Naive thymus-derived CD4-positive, alpha-beta T cell (primary cell): ENCODE measurements around the gene FGF23. TPM values are rescaled to one million over a fixed set of nuclear protein-coding genes. Genes with fewer than 3 reads are reported as not detected.

ENCODE experiments used
- ATAC-seq: fragments of 150-1000 bp; cut with Tn5 transposase; 2 replicates; pipeline ENCODE4 v1.10.0; 2021; ENCODE audit warnings: mild to moderate bottlenecking, moderate library complexity
- CTCF ChIA-PET: fragments of 350-600 bp; sonication (Branson Sonifier 250); formaldehyde crosslinking; loops from one replicate; lab custom pipeline; 2021; ENCODE audit warnings: antibody characterized with exemption; lab: Charles Lee
- POLR2A ChIA-PET: fragments of 350-600 bp; sonication (Branson Sonifier 250); formaldehyde crosslinking; loops from one replicate; lab custom pipeline; 2021; ENCODE audit warnings: antibody characterized with exemption, inconsistent platforms; lab: Charles Lee
- DNase-seq, 9 donors: peaks; one replicate each; pipeline versions ENCODE4 v3.0.0 to v3.0.0-alpha.2; 2020 to 2022; ENCODE audit warnings: mixed read lengths in 1 of 9
- H3K27ac ChIP-seq: one replicate; pipeline ENCODE4 v1.7.0; 2013; ENCODE audit warnings: mild to moderate bottlenecking, low read depth, low read length, moderate library complexity
- H3K27me3 ChIP-seq, 2 donors: one replicate each; pipeline ENCODE4 v1.7.0; 2013; ENCODE audit warnings: low read length in 2 of 2, mild to moderate bottlenecking in 2 of 2, moderate library complexity in 2 of 2; ENCODE audit not compliant: control insufficient read depth in 2 of 2, insufficient read depth in 2 of 2
- H3K36me3 ChIP-seq, 3 experiments: 1 replicate in 2 of 3; 2 replicates in 1 of 3; pipeline ENCODE4 v1.7.0; 2013; ENCODE audit warnings: low read length in 3 of 3, mild to moderate bottlenecking in 3 of 3, moderate library complexity in 1 of 3; ENCODE audit not compliant: insufficient read depth in 3 of 3, control insufficient read depth in 2 of 3
- H3K4me1 ChIP-seq, 2 donors: one replicate each; pipeline ENCODE4 v1.7.0; 2013; ENCODE audit warnings: low read length in 2 of 2, mild to moderate bottlenecking in 2 of 2, moderate library complexity in 1 of 2; ENCODE audit not compliant: control insufficient read depth in 2 of 2, insufficient read depth in 2 of 2
- H3K4me3 ChIP-seq: 2 replicates; pipeline ENCODE4 v1.7.0; 2013; ENCODE audit warnings: mild to moderate bottlenecking, low read length
- H3K9me3 ChIP-seq, 3 experiments: 1 replicate in 2 of 3; 2 replicates in 1 of 3; pipeline ENCODE4 v1.7.0; 2013; ENCODE audit warnings: low read length in 3 of 3; ENCODE audit not compliant: control insufficient read depth in 2 of 3
- H3K27ac Mint-ChIP-seq, 9 donors: one replicate each; pipeline ENCODE4 v1.8.0; 2020 to 2022; ENCODE audit warnings: mixed read lengths in 9 of 9, mild to moderate bottlenecking in 8 of 9, moderate library complexity in 5 of 9, inconsistent platforms in 2 of 9
- H3K27me3 Mint-ChIP-seq, 5 donors: one replicate each; pipeline ENCODE4 v1.8.0; 2021 to 2022; ENCODE audit warnings: mixed read lengths in 5 of 5, mild to moderate bottlenecking in 1 of 5
- H3K36me3 Mint-ChIP-seq, 5 donors: one replicate each; pipeline ENCODE4 v1.8.0; 2020 to 2022; ENCODE audit warnings: mixed read lengths in 5 of 5, mild to moderate bottlenecking in 3 of 5, inconsistent platforms in 1 of 5
- H3K4me1 Mint-ChIP-seq, 7 donors: one replicate each; pipeline ENCODE4 v1.8.0; 2020 to 2022; ENCODE audit warnings: mixed read lengths in 7 of 7, mild to moderate bottlenecking in 3 of 7, inconsistent platforms in 1 of 7
- H3K4me3 Mint-ChIP-seq, 10 donors: one replicate each; pipeline ENCODE4 v1.8.0; 2020 to 2022; ENCODE audit warnings: mild to moderate bottlenecking in 10 of 10, mixed read lengths in 10 of 10, moderate library complexity in 6 of 10, inconsistent platforms in 2 of 10
- H3K9me3 Mint-ChIP-seq, 11 donors: one replicate each; pipeline ENCODE4 v1.8.0; 2020 to 2022; ENCODE audit warnings: mixed read lengths in 11 of 11, mild to moderate bottlenecking in 4 of 11, inconsistent platforms in 1 of 11, moderate library complexity in 1 of 11
- intact Hi-C, 2 donors: fragments of 100-400 bp; cut with micrococcal nuclease; formaldehyde crosslinking; loops; one replicate each; pipeline ENCODE4 v1.15.1; 2023
- polyA plus RNA-seq, 2 donors: library from polyadenylated mRNA; unstranded; fragments of 300-500 nt; fragmentation: Illumina TruSeq; gene quantifications; one replicate each; pipeline ENCODE4 v1.2.3, GENCODE V29; 2021
- total RNA-seq, 6 experiments: library from RNA in 5 of 6; stranded (reverse) in 5 of 6; gene quantifications; 1 replicate in 5 of 6; 2 replicates in 1 of 6; pipeline ENCODE4 v1.2.3 and lab custom pipeline; 2021 to 2026

FGF23 gene
- total RNA-seq (not detected), polyA plus RNA-seq (not detected), total RNA-seq (lab: John Stamatoyannopoulos, UW) (not detected)

DNA sequence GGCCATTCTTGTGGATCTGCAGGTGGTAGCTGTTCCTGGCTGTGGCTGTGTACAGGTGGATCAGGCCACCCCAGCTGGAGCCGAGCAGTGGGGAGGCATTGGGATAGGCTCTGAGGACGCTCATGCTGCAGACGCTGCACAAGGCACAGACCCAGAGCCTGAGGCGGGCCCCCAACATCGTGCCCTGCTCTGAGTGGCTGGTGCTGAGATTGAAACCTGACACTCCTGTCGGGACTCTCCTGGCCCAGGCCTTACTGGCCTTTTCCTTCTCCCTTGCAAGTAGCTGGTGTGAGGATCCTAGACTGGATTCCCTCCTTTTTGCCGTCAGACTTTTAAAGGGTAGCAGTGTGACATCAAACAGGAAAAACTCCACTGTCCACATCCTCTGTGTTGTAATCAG, at the start of gene FGF23:
FGF23 (minus strand) TSS at position 308 of the 400 bp plus-strand sequence; CDS start at position 178, 130 bp downstream.
- Histone ChIP-seq H3K27me3 (no peaks in the 10 kb centered on the region), H3K4me3 (no peak within 1 kb of the TSS), H3K9me3 (no peaks in the 10 kb centered on the region), H3K36me3 (no peaks in the 10 kb centered on the region), H3K27ac (no peak within 1 kb of the TSS), H3K4me1 (no peaks in the 10 kb centered on the region)
- Mint-ChIP-seq H3K4me3 (no peak within 1 kb of the TSS), H3K4me1 (peaks cover 0 to 2% (median 0%) of the 10 kb centered on the region in 7 donors), H3K27me3 (peaks cover 6 to 57% (median 15%) of the 10 kb centered on the region in 5 donors), H3K27ac (no peak within 1 kb of the TSS), H3K9me3 (no peaks in the 10 kb centered on the region), H3K36me3 (no peaks in the 10 kb centered on the region)
- POLR2A ChIA-PET: no interaction called here
- ATAC-seq (no peak), DNase-seq (no peak)
- CTCF ChIA-PET: no interaction called here
- intact Hi-C loops: no loop called here

DNA sequence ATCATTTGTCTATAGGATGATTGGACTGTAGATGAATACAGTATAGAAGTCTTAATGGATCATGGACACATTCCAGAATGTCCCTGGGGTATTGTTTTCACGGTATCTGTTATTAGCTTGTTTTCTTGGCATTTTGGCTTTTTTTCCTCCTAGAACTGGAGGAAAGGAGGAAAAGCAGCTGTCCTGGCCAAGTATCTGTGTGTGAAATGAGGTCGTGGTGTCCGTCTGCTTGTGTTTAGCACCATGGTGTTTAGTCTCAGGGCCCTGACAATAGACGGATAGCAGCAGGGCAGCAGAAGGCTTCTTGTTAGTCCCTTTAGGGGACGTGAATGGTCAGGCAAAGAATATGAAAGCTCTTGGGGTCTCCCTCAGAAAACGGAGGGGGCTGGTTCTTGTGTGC, 44.9 kb upstream of the FGF23 start:
- Mint-ChIP-seq H3K36me3 (no peaks in the 10 kb centered on the region), H3K4me1 (peaks cover 0 to 2% (median 0%) of the 10 kb centered on the region in 7 donors), H3K27ac (peak overlapping the region in 1 of 9 donors; percentile 38), H3K27me3 (peaks cover 0 to 7% (median 0%) of the 10 kb centered on the region in 5 donors), H3K9me3 (no peaks in the 10 kb centered on the region), H3K4me3 (no peak overlapping the region)
- ChIA-PET CTCF (interaction anchor here (5.5 kb wide), 1 partner anchor 103 kb away, joined by 58 read pairs; no protein-coding TSS in a partner anchor), POLR2A (no interaction called here)
- DNase-seq (no peak), ATAC-seq (no peak)
- H3K4me3 ChIP-seq: no peak overlapping the region
- H3K27me3 ChIP-seq: no peaks in the 10 kb centered on the region
- no peaks in the 10 kb centered on the region for H3K9me3 ChIP-seq
- no peak overlapping the region for H3K27ac ChIP-seq
- no peaks in the 10 kb centered on the region for H3K4me1 ChIP-seq
- intact Hi-C loops: no loop called here
- H3K36me3 ChIP-seq: no peaks in the 10 kb centered on the region

DNA sequence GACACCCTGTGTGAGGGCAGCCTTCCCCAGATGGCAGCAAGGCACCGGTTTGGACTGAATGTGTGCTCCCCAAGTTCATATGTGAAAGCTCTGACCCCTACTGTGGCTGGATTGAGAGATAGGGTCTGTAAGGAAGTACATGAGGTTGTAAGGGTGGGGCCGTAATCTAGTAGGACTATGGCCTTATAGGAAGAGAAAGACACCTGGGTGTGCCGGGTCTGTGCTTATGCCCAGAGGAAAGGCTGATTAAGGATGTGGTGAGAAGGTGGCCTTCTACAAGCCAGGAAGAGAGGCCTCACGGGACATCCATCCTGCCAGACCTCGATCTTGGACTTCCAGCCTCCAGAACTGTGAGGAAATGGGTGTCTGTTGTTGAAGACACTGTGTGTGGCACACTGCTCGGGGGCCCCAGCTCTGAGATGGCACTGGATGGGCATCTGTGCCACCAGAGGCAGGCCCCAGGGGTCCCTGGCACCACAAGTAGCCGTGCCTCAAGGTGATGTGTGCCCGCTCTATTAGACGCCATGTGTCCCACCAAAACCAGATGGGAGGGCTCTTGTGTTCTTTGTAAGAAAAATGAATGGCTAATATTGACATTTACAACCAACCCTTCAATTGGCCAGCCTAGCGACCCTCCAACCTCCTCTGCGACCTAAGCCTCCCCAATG, 44.1 kb upstream of the FGF23 start:
- DNase-seq (no peak), ATAC-seq (no peak)
- Mint-ChIP-seq H3K4me1 (peaks cover 0 to 3% (median 0%) of the 10 kb centered on the region in 7 donors), H3K9me3 (no peaks in the 10 kb centered on the region), H3K36me3 (no peaks in the 10 kb centered on the region), H3K27ac (peak overlapping the region in 1 of 9 donors; percentile 38), H3K4me3 (no peak overlapping the region), H3K27me3 (peaks cover 0 to 10% (median 4%) of the 10 kb centered on the region in 5 donors)
- ChIA-PET POLR2A (interaction anchor here (1.0 kb wide), 1 partner anchor 101 kb away, joined by 3 read pairs; no protein-coding TSS in a partner anchor), CTCF (interaction anchor here (0.7 to 5.5 kb wide), 3 partner anchors 100 to 104 kb away, joined by 4 to 58 read pairs (median 7); no protein-coding TSS in a partner anchor)
- Histone ChIP-seq H3K4me1 (no peaks in the 10 kb centered on the region), H3K4me3 (no peak overlapping the region), H3K27me3 (no peaks in the 10 kb centered on the region), H3K36me3 (no peaks in the 10 kb centered on the region), H3K27ac (no peak overlapping the region), H3K9me3 (no peaks in the 10 kb centered on the region)
- intact Hi-C loops: no loop called here

DNA sequence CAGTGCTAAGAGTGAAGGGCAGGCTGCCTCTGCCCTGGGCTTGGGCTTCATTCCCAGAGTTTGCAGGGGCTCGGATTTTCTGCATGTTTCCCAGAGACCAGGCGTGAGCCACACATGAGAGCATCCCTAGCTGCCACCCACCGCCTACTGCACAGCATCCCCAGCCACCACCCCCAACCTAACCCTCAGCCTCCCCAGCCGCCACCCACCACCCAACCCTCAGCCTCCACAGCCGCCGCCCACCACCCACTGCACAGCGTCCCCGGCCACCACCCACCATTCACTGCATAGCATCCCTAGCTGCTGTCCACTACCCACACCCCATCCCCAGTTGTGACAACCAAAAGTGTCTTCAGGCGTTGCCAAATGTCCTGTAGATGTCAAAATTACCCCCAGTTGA, 43.5 kb upstream of the FGF23 start:
- no peak overlapping the region for H3K27ac ChIP-seq
- ChIA-PET CTCF (interaction anchor here (0.7 to 5.5 kb wide), 4 partner anchors 100 to 108 kb away, joined by 4 to 58 read pairs (median 7); no protein-coding TSS in a partner anchor), POLR2A (interaction anchor here (1.0 kb wide), 1 partner anchor 102 kb away, joined by 3 read pairs; no protein-coding TSS in a partner anchor)
- Mint-ChIP-seq H3K9me3 (no peaks in the 10 kb centered on the region), H3K27ac (peak overlapping the region in 1 of 9 donors; percentile 32), H3K4me3 (no peak overlapping the region), H3K27me3 (peaks cover 1 to 8% (median 5%) of the 10 kb centered on the region in 5 donors), H3K4me1 (peaks cover 0 to 3% (median 0%) of the 10 kb centered on the region in 7 donors), H3K36me3 (no peaks in the 10 kb centered on the region)
- ATAC-seq (no peak), DNase-seq (no peak)
- H3K36me3 ChIP-seq: no peaks in the 10 kb centered on the region
- no peaks in the 10 kb centered on the region for H3K4me1 ChIP-seq
- no peaks in the 10 kb centered on the region for H3K9me3 ChIP-seq
- no peaks in the 10 kb centered on the region for H3K27me3 ChIP-seq
- intact Hi-C loops: no loop called here
- no peak overlapping the region for H3K4me3 ChIP-seq

DNA sequence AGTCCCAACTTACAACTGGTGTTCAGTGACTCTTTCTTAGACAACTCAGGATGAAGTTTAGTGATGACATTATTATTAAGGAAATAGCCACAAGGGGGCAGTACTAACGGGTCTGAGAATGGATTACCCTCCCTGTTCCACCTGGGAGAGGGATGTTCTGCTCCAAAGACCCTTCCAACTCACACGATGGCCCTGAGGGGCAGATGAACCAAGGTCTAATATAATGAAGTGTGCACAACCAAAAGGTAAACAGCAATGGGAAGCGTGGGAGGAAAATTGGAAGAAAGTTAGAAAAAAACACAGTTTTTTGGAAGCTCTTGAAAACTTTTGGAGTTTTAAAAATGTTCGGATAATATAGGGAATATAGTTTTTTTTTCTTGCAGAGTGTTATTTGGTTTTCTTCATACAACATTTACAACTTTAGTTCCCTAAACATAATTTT, 42.1 kb upstream of the FGF23 start:
- Histone ChIP-seq H3K9me3 (no peaks in the 10 kb centered on the region), H3K4me1 (no peaks in the 10 kb centered on the region), H3K36me3 (no peaks in the 10 kb centered on the region), H3K4me3 (no peak overlapping the region), H3K27ac (no peak overlapping the region), H3K27me3 (no peaks in the 10 kb centered on the region)
- Mint-ChIP-seq H3K4me1 (peaks cover 0 to 3% (median 0%) of the 10 kb centered on the region in 7 donors), H3K36me3 (no peaks in the 10 kb centered on the region), H3K9me3 (no peaks in the 10 kb centered on the region), H3K27ac (peak overlapping the region in 3 of 9 donors; percentile 34 to 50 (median 49)), H3K4me3 (no peak overlapping the region), H3K27me3 (peaks cover 3 to 14% (median 9%) of the 10 kb centered on the region in 5 donors)
- DNase-seq (peak in 7 of 9 donors; percentile 17 to 61 (median 39)), ATAC-seq (peak; percentile 62)
- ChIA-PET CTCF (interaction anchor here (0.6 to 5.5 kb wide), 10 partner anchors 9 to 228 kb away, joined by 3 to 58 read pairs (median 7); no protein-coding TSS in a partner anchor), POLR2A (interaction anchor here (0.6 to 1.0 kb wide), 2 partner anchors 37 to 110 kb away, joined by 3 to 4 read pairs; no protein-coding TSS in a partner anchor)
- intact Hi-C loops: loop anchor here (1.0 to 2.0 kb wide), 5 partner anchors 67 to 337 kb away; no protein-coding TSS in a partner anchor

DNA sequence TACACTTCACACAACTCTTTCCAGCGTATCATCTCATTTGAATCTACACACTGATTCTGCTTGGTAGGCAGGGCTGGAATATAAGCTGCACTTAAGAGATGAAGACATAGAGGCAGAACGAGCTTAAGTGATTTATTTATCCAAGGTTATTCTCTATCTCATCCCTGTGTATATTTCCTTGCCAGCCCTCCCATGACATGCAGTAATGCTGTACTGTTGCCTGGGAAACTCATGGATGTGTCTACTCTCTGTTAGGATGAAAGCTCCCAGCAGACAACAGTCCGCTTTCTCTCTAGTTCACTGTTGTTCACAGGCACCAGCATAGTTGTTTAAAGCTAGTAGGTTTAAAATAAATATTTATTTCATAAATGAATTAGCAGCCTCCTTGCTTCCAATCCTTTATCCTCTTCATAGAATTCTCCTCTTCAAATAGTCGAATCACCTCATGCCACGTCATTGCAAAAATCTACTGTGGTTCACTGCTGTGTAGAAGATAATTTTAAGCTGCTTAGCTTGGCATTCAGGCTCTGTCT, 40.7 kb upstream of the FGF23 start:
- no peaks in the 10 kb centered on the region for H3K9me3 ChIP-seq
- no peak overlapping the region for H3K27ac Mint-ChIP-seq
- no peak overlapping the region for H3K27ac ChIP-seq
- no peaks in the 10 kb centered on the region for H3K36me3 Mint-ChIP-seq
- H3K4me1 Mint-ChIP-seq: peaks cover 0 to 15% (median 5%) of the 10 kb centered on the region in 7 donors
- DNase-seq (no peak), ATAC-seq (no peak)
- no peaks in the 10 kb centered on the region for H3K4me1 ChIP-seq
- H3K9me3 Mint-ChIP-seq: no peaks in the 10 kb centered on the region
- no peak overlapping the region for H3K4me3 Mint-ChIP-seq
- peaks cover 12 to 24% (median 20%) of the 10 kb centered on the region in 5 donors for H3K27me3 Mint-ChIP-seq
- ChIA-PET POLR2A (no interaction called here), CTCF (interaction anchor here (0.8 to 5.5 kb wide), 8 partner anchors 11 to 118 kb away, joined by 3 to 58 read pairs (median 4); partner anchors contain the start of gene RAD51AP1)
- H3K36me3 ChIP-seq: no peaks in the 10 kb centered on the region
- H3K27me3 ChIP-seq: no peaks in the 10 kb centered on the region
- intact Hi-C loops: loop anchor here in 1 of 2 donors (2.0 kb wide), 1 partner anchor 87 kb away; no protein-coding TSS in a partner anchor
- H3K4me3 ChIP-seq: no peak overlapping the region
